ENCODE results near the gene CIAO1. TPM values are rescaled to one million over a fixed set of nuclear protein-coding genes. Genes with fewer than 3 reads are reported as not detected.

CIAO1 gene
- total and polyA plus RNA-seq, 2 of the 13 experiments (the other 11 are each of a cell fraction or from before 2014, with no cell fraction given): 99.3 to 120 TPM

DNA sequence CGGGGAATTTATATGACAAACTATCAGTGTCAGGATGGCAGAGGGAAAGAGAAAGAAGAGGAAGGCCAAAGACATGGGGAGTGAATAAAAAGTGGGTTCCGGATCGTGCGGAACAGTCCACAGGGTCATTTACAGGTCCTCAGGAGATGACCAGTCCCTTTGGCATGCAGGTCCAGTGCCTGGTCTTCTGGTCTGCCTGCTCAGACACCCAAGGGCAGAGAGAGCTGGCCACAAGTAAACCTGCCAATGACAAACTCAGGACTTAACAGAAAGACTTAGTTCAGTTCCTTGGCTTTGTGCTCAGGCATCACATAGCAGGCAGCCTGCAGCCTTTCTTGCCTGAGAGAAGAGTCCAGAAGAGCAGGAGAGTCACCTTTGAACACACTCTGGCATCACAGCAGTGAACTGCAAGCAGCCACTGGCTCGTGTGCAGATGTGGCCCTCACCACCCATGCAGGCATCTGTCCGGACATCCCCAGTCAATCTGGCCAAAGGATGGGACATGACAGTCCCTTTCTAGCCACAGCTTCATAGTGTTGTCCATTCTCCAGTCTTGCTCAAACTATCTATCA is 14.2 kb upstream of the CIAO1 start (continued):
- TF ChIP-seq, protein P1, sequence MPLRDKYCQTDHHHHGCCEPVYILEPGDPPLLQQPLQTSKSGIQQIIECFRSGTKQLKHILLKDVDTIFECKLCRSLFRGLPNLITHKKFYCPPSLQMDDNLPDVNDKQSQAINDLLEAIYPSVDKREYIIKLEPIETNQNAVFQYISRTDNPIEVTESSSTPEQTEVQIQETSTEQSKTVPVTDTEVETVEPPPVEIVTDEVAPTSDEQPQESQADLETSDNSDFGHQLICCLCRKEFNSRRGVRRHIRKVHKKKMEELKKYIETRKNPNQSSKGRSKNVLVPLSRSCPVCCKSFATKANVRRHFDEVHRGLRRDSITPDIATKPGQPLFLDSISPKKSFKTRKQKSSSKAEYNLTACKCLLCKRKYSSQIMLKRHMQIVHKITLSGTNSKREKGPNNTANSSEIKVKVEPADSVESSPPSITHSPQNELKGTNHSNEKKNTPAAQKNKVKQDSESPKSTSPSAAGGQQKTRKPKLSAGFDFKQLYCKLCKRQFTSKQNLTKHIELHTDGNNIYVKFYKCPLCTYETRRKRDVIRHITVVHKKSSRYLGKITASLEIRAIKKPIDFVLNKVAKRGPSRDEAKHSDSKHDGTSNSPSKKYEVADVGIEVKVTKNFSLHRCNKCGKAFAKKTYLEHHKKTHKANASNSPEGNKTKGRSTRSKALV (CRISPR knock-in tag; IDR thresholded peaks at IDR 0.05): no peak
- TF ChIP-seq CBX2 (IDR thresholded peaks at IDR 0.05; ENCODE audit: low read depth, low read length) (no peak), CBX2 (CRISPR knock-in tag; IDR thresholded peaks at IDR 0.05; ENCODE audit: low read depth) (no peak), ZNF432 (CRISPR knock-in tag; IDR thresholded peaks at IDR 0.05; ENCODE audit: borderline replicate concordance) (no peak), TCF7 (IDR thresholded peaks at IDR 0.05; ENCODE audit: low read depth) (no peak), CREB1 (IDR thresholded peaks at IDR 0.05) (peak; percentile 26; the same call in 1 of the 2 replicates), CREB1 (CRISPR knock-in tag; IDR thresholded peaks at IDR 0.05) (no peak), AGO2 (optimal IDR thresholded peaks at IDR 0.05; ENCODE audit: low read depth, low read length) (no peak), ZNF839 (CRISPR knock-in tag; IDR thresholded peaks at IDR 0.05; ENCODE audit: borderline replicate concordance) (no peak), PHF8 (CRISPR knock-in tag; IDR thresholded peaks at IDR 0.05) (no peak), ZNF644 (CRISPR knock-in tag; IDR thresholded peaks at IDR 0.05; ENCODE audit: low read depth) (no peak), SRSF4 (IDR thresholded peaks at IDR 0.05; ENCODE audit: low read depth, low read length, poor library complexity, severe bottlenecking) (no peak), SP5 (CRISPR knock-in tag; IDR thresholded peaks at IDR 0.05; ENCODE audit: borderline replicate concordance, low read depth) (no peak; the same call in 1 of the 2 replicates), MYNN (CRISPR knock-in tag; IDR thresholded peaks at IDR 0.05; ENCODE audit: low read depth) (no peak), ISL2 (CRISPR knock-in tag; IDR thresholded peaks at IDR 0.05) (no peak), POLR2AphosphoS2 (IDR thresholded peaks at IDR 0.05; ENCODE audit: low read depth, low read length) (no peak), SOX13 (IDR thresholded peaks at IDR 0.05) (no peak), SOX13 (CRISPR knock-in tag; conservative IDR thresholded peaks at IDR 0.05 in 1 of 2, IDR thresholded peaks at IDR 0.05 in 1 of 2) (peak in 1 of 2 experiments; percentile 33; a peak in 1 of 4 replicates)
- TF ChIP-seq, protein P2, sequence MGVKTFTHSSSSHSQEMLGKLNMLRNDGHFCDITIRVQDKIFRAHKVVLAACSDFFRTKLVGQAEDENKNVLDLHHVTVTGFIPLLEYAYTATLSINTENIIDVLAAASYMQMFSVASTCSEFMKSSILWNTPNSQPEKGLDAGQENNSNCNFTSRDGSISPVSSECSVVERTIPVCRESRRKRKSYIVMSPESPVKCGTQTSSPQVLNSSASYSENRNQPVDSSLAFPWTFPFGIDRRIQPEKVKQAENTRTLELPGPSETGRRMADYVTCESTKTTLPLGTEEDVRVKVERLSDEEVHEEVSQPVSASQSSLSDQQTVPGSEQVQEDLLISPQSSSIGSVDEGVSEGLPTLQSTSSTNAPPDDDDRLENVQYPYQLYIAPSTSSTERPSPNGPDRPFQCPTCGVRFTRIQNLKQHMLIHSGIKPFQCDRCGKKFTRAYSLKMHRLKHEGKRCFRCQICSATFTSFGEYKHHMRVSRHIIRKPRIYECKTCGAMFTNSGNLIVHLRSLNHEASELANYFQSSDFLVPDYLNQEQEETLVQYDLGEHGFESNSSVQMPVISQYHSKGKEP (CRISPR knock-in tag; IDR thresholded peaks at IDR 0.05): no peak
- TF ChIP-seq, protein P3, sequence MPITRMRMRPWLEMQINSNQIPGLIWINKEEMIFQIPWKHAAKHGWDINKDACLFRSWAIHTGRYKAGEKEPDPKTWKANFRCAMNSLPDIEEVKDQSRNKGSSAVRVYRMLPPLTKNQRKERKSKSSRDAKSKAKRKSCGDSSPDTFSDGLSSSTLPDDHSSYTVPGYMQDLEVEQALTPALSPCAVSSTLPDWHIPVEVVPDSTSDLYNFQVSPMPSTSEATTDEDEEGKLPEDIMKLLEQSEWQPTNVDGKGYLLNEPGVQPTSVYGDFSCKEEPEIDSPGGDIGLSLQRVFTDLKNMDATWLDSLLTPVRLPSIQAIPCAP (CRISPR knock-in tag; IDR thresholded peaks at IDR 0.05; ENCODE audit: low read depth): no peak
- TF ChIP-seq, protein P4, sequence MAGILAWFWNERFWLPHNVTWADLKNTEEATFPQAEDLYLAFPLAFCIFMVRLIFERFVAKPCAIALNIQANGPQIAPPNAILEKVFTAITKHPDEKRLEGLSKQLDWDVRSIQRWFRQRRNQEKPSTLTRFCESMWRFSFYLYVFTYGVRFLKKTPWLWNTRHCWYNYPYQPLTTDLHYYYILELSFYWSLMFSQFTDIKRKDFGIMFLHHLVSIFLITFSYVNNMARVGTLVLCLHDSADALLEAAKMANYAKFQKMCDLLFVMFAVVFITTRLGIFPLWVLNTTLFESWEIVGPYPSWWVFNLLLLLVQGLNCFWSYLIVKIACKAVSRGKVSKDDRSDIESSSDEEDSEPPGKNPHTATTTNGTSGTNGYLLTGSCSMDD (CRISPR knock-in tag; IDR thresholded peaks at IDR 0.05): no peak
- TF ChIP-seq, protein P5, sequence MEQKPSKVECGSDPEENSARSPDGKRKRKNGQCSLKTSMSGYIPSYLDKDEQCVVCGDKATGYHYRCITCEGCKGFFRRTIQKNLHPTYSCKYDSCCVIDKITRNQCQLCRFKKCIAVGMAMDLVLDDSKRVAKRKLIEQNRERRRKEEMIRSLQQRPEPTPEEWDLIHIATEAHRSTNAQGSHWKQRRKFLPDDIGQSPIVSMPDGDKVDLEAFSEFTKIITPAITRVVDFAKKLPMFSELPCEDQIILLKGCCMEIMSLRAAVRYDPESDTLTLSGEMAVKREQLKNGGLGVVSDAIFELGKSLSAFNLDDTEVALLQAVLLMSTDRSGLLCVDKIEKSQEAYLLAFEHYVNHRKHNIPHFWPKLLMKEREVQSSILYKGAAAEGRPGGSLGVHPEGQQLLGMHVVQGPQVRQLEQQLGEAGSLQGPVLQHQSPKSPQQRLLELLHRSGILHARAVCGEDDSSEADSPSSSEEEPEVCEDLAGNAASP (CRISPR knock-in tag; IDR thresholded peaks at IDR 0.05; ENCODE audit: borderline replicate concordance): peak; percentile 50; the same call in 1 of the 2 replicates

All from HepG2 (cell line).